ENCODE data around the gene EEPD1.

DNA sequence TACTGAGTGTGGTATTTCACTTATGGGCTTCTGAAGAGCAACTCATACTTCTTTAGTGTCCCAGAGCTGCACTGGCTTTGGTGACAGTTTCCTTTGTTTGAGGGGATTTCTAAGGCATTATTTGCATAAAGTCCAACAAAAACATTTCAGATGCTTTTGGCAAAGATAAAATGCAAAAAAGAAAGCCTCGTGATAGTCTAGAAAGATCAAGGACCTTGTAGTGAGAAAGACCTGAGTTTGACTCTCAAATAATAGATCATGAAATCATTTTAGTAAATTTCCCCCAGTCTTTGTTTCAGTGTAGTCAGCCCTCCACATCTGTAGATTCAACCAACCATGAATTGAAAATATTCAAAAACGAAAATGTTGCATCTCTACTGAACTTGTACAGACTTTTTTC lies 107.4 kb downstream of the EEPD1 start:
- TF ChIP-seq, protein P1, sequence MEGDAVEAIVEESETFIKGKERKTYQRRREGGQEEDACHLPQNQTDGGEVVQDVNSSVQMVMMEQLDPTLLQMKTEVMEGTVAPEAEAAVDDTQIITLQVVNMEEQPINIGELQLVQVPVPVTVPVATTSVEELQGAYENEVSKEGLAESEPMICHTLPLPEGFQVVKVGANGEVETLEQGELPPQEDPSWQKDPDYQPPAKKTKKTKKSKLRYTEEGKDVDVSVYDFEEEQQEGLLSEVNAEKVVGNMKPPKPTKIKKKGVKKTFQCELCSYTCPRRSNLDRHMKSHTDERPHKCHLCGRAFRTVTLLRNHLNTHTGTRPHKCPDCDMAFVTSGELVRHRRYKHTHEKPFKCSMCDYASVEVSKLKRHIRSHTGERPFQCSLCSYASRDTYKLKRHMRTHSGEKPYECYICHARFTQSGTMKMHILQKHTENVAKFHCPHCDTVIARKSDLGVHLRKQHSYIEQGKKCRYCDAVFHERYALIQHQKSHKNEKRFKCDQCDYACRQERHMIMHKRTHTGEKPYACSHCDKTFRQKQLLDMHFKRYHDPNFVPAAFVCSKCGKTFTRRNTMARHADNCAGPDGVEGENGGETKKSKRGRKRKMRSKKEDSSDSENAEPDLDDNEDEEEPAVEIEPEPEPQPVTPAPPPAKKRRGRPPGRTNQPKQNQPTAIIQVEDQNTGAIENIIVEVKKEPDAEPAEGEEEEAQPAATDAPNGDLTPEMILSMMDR (IDR thresholded peaks at IDR 0.05; ENCODE audit: low read depth, low read length): no peak
- TF ChIP-seq EZH2phosphoT487 (IDR thresholded peaks at IDR 0.05; ENCODE audit: low read depth): no peak

All from OCI-LY3 (cell line).